ENCODE data around the gene OPN5.
A peak's percentile ranks its signal among the peaks of the same experiment; 100 is the strongest.
"Not testable (repeated sequence)": the region's sequence is repeated elsewhere in the genome, so short reads cannot be mapped to it uniquely, and the experiment has no call there.

OPN5 gene, protein sequence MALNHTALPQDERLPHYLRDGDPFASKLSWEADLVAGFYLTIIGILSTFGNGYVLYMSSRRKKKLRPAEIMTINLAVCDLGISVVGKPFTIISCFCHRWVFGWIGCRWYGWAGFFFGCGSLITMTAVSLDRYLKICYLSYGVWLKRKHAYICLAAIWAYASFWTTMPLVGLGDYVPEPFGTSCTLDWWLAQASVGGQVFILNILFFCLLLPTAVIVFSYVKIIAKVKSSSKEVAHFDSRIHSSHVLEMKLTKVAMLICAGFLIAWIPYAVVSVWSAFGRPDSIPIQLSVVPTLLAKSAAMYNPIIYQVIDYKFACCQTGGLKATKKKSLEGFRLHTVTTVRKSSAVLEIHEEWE

DNA sequence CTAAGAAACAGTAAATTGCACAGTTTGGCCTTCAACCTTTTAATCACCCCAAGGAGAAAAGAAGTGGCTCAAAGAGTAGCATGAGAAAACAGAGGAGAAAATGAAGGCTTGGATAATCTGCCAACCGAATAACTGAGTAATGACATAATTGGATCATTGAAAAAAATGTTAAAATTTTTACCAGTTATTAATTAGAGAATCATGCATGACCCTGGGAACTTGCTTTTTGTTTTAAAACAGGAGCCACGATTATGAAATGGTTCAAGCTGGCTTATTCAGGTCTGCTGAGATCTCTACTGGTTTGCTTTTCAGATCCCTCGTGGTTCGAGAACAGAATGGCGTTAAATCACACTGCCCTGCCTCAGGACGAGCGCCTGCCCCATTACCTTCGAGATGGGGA, at the start of gene OPN5:
Gene OPN5 (plus strand): TSS at position 301 of the 400 bp plus-strand sequence. CDS start 35 bp downstream, at position 336.
- no peak for DNase-seq

DNA sequence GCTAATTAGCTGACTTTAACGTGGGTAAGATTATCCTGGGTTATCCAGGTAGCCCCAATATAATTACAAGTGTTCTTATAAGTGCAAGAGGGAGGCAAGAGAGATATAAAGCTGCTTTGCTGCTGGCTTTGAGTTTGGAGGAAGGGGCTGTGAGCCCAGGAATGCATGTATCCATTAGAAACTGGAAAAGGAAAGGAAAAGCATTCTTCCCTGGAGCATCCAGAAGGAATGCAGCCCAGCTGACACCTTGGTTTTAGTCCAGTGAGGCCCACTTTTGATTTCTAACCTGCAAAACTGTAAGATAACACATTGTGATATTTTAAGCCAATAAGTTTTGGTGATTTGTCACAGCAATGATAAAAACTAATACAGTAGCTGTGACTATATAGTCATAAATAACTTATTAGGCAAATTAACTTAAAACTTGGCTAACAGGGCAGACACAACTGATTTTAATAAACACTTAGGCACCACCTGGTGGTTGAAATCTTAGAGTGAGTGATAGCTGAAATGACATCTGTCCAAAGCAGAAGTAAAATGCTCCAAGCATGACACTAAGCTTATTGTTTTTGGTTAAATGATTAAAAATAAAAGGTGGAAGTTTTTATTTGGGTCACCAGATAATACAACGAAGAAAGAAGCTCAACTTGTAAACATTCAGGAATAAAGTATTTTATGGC, 47.8 kb upstream of the OPN5 start:
- DNase-seq = peak; percentile 9

DNA sequence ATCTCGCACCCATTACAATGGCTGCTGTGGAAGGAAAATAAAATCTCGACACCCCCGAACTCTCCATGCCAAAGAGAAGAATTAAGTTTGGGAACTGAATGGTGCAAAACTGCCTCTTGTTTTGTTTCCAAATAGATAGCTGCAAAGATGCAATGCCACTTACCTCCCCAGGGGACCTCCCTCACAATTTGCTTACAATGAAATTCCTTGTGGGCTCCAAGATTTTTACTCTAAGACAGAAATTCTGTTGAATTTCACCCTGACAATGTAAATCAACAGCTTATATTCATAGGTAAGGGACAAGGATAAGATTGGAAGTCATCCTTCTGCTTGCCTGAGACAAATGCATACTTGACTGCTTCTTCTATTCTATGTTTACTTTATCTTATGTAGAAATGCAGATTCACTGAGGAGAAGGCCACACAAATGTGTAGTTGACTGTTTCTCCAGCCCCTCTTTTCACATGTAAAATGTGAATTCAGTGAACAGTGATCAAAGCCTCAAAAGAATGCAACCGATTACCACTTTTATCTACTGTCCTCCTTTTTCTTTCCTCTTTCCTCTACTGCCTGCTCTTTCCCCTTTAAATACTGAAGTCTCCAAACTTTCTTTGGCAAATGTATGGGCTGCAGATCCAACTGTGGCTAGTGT, 46.9 kb upstream of the OPN5 start:
- no peak for DNase-seq

DNA sequence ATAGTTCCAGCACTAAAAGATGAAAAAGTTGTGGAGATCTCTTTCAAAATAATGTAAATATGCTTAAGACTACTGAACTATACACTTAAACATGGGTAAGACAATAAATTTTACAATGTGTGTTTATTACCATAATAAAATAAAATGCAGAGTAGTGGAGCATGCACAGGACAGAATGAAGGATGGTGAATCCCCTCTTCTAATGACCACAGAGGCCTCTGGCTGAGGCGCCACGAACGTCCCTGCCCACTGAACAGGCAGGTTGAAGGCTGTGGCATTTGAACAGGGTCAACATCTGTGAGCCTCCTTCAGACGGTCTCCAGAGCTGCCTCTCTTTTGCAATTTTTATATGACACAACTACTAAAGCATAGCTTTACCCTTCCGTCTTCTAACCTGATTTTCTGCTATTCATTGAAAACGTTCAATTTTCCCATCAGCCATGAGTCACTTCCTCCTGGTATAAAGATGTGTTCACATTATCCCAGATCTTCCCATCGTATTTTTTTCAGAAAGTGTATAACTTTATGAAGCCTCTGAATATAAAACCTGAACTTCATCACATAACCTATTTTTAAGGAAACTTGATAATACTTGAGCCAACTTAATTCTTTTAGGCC, 45.6 kb upstream of the OPN5 start:
- DNase-seq = no peak

DNA sequence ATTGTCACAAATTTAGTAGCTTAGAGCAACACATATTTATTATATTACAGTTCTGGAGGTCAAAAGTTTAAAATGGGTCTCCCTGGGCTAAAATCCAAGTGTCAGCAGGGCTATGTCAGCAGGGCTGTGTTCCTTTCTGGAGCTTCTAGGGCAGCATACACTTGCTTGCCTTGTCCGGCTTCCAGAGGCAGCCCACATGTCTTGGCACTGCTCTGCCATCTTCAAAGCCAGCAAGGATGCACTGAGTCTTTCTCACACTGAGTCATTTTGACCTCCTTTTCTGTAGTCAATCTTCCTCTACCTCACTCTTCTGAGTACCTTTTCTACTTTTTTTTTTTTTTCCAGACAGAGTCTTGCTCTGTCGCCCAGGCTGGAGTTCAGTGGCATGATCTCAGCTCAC, 44.4 kb upstream of the OPN5 start:
- DNase-seq = no peak

DNA sequence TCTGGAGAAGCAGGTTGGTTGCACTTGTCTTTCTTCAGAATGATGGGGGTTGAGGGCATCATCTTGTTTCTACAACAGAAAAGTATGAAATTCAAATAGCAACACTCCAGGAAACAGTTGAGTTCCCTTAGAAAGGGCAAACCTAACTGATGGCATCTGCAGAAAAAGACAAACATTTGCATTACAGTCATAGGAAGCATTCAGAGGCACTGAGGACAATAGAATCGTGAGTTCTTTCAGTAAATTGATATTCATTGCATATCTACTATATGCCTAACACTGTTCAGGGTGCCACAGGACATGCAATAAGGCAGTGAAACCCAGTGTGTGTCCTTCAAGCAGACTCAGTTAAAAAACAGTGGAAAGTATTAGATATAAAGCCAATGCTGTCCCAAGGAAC, 41.1 kb upstream of the OPN5 start:
- DNase-seq = no peak

DNA sequence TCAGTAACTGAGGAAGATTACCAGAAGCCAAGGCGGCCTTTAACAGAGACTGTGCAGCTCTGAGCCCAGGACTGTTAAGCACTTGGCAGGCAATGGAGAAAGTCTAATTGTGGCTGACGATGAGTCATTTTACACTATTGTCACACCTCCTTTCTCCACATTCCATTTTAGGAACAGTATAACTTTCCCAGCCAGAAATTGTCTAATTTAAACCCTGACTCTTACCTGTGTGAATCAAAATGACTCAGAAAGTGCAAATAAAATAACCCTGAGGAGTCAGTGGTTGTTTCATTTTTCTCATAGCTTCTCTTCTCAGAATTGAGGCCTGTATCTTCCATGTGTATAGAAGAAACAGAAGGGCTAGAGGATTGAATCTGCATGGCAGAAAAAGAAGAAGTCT, 40.0 kb upstream of the OPN5 start:
- peak; percentile 68 for DNase-seq

DNA sequence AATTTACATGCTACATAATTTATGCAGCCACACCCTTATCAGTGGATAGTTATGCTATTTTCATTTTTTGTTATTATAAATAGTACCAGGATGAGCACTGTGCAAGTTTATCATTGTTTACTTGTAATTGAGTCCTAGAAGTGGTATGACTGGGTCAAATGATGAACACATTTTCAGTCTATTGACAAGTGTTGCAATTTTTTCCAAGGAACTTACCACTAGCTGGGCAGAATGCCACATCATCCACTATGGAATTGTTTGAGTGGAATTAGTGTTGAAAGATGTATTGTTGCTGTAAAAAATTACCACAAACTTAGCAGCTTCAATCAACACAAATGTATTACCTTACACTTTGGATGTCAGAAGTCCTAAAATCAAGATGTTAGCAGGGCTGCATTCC, 38.1 kb upstream of the OPN5 start:
- DNase-seq = no peak

DNA sequence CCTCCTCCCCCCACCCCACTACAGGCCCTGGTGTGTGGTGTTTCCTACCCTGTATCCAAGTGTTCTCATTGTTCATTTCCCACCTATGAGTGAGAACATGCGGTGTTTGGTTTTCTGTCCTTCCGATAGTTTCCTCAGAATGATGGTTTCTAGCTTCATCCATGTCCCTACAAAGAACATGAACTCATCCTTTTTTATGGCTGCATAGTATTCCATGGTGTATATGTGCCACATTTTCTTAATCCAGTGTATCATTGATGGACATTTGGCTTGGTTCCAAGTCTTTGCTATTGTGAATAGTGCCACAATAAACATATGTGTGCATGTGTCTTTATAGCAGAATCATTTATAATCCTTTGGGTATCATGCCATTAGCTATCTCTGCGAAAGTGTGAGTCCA, 36.6 kb upstream of the OPN5 start:
- not testable (repeated sequence) for DNase-seq

DNA sequence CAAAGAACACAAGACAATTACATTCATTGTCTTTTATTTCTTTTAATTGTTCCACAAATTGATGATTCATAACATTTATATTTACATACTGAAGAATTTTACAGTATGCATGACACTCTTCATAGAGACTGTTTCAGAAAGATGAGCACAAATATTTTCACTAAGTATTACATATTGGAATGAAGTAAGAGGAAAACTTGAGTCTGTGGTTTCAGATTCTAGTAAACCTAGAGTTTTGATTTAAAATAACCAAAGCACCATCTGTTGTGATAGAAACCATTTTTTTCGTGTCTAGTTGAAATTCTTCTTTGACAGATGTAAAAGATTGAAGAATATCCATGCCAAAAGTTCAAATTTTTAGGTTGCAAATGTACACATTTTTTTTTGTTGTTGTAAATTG, 32.1 kb upstream of the OPN5 start:
- no peak for DNase-seq

DNA sequence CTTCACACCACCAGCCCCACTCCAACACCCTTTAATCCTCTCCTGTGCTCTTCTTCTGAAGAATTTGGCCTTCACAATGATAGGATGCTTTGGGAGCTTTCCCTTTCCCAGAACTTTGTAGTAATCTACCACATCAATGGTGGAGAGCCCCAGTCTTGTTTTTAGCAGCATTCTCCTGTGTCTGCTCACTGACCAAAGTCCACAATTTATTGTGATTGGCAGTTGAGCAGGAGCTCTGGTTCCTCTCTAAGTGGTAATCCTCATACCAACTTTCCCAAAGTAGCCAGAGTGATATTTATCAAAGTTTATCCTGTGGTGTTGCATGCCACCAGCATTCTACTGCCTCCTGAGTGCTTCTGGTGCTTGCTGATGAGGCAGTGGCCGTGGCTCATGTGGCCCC, 29.0 kb upstream of the OPN5 start:
- DNase-seq = no peak

DNA sequence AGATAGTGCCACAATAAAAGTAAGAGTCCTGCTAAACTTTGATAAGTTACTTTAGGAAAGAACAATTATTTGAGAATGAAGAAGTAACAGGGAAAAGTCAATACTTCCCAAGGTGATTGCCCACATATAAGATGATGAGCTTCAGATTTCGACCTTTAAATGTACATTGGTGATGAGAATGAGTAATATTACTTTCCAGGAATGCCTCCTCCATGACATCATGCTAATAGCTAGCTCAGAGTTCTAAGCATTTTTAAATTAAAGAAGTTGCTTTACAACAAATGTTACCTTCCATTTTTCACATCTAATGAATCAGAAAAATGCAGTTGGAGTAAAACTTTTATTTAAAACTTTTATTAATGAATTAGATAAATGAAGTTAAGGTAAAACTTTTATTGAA, 22.5 kb upstream of the OPN5 start:
- DNase-seq = no peak

DNA sequence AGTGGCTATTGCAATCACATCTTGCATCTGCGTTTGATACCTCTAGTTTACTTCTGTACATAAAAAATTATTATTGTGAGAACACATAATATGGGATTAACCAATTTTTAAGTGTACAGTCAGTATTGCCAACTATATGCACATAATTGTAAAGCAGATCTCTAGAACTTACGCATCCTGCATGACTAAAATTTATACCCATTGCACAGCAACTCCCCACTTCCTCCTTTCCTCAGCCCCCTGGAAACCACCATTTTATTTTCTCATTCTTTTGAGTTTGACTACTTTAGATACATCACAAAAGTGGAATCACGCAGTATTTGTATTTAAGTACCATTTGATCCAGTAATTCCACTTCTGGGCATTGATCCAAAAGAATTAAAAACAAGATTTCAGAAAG, 19.3 kb upstream of the OPN5 start:
- no peak for DNase-seq

DNA sequence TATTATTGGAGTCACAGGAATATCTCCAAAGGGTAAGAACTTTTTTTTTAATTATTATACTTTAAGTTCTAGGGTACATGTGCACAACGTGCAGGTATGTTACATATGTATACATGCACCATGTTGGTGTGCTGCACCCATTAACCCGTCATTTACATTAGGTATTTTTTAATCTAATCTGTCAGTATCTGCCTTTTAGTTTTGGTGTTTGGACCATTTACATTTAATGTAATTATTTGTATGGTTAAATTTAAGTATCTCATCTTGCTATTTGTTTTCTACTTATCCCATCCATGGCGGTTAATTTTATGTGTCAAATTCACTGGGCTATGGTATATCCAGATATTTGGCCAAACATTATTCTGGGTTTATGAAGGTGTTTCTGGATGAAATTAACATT, 15.4 kb upstream of the OPN5 start:
- DNase-seq = no peak

DNA sequence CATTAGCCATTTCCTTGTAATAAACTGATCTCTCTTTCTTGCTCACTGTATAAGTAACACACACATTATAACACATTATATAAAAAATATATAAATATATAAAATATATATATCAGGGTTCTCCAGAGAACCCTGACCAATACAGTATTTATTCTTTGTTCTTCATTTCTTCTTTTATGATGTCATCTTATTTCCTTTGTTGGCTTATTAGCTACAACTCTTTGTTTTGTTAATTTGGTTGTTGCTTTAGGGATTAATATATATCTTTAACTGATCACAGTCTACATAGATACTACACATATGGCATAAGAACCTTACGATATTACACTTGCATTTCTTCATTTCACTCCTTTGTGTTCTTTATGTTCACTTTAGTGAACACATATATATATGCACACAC, 14.7 kb upstream of the OPN5 start:
- no peak for DNase-seq

DNA sequence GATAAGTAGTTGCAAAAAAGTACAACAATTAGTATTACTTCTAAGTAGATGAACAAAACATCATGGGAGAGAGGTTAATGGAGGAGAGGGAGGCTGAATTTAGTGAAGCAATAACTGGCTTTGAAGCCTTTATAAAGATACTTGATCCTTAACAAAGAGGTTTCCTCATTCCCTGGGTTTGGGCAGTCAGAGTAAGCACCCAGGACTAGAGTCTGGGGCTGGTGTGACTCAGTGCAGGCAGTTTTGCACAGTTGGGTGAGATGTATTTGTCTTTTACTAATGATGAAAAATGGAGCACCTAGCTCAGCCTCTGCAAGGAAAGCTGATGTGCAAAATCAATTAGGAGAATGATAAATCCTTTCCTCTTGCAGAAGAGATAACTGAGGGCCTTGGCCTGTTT, 11.8 kb upstream of the OPN5 start:
- DNase-seq = no peak

DNA sequence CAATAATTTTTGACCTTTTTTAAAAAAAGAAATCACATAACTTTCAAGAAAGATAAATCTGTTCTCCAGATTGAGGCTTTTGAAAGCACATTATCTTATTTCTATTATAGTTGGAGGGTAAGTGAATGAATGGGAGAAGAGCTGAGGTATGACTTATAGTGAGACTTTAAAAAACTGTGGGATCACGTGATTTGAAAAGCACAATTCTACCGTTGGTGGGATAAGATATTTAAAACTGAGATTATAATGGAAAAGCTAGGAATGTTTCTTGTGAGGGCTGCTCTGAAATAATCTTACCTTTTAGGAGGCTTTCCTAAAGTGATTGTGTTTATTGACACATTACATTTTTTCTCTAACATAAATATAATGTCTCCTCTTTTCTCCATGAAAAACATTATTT, 9.5 kb upstream of the OPN5 start:
- DNase-seq = no peak

DNA sequence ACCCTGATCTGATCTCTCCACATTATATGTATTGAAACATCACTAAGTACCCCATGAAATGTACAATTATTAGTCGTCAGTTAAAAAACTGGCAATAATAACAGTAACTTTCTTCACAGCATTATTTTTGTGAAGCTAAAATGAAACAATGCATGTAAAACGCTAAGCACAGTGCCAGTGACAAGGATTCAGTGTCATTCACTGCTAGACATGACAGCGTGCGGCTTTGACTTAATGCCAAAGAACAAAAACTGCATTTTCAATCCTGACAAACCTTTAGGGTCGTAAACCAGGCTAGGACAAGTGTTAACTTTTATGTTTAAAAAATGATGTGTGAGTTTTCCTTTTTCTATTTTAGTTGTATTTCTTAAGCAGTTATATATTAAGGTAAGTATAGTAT, 8.8 kb upstream of the OPN5 start:
- no peak for DNase-seq

DNA sequence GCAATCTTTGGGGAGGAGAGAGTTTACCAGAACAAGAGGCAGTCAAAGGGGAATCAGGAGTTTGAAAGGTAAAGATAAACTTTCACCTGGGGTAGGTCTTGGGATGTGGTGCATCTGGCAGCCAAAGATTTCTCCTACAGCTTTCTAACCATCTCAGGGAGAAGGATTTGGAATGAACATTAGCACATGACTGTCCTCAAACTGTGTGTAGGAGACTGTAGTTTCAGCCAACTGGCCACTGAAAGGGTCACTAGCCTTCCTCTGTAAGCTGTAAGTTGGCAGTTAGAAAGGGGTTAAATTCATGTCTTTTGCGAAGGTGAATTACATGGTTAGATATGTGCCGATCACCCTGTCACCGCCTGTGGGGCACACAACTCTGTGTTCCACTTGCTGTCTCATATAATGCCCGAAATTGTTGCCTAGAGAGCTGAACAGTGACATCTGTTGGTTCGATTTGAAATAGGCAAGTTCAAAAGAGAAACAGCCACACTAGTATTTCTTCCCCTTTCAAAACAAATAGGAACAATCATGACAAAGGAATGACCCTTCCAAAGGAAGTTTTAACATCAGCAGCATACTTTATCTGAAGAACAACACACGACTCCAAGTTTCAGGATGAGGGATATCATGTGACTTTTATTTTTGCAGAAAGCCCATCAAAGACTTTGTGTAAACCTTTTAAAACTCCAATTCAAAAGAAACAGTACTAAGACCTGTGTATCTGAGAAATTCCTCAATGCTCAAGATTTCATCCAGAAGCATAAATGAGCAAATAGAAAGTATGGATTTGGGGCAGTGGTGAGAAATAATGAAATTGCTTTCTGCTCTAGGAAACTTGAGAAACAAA, 1.1 kb upstream of the OPN5 start:
- peak; percentile 60 for DNase-seq

DNA sequence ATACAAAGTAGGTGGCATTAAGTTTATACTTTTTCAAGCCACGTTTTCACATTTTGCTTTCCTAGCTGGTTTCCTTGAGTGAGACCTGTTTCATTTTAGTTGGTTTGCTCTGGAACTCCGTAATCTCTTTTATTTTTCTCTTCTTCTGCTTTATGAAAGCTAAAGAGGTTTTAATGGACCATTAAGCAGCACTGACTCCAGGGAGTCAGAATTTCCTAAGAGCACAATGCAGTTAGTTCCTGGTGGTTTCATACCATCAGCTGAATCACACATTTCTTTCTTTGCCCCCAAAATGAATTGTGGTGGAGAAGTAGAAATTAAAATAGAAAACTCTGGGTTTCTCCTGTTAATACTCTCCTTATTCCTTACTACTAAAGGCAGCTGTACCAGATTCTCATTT, 3.4 kb downstream of the OPN5 start:
- DNase-seq = no peak

DNA sequence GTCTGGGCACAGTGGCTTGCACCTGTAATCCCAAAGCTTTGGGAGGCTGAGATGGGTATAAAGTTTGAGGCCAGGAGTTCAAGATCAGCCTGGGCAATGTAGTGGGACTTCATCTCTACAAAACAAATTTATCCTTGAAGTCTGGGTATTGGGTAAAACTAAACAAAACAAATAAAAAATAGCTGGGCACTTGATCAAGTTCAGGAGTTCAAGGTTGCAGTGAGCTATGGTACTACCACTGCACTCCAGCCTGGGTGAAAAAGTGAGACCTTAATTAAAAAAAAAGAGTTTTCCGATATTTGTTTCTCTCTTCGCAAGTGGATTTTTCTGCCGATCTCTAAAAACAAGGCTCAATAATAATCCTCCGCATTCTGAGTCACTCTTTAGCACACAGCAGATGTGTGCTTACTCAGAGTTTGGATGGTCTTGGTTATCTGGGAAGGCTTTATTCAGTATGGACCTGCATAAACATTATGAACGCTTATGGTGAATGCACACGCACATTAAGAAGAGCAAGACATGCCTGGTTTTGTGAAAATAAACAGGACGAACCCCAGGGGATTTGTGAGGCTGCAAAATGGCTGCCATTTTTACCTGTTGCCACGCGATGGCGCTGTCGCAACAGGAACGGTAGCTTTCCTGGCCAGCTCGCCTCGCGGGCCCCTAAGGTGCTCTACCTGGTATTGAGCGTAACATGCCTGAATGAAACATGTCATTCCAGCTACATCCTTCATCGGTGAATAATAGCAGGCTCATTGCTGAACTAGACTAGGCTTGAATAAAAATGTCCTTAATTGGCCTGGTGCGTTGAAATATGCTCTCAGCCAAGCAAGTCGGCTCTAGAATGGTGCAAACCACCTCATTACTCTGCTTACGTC, 6.0 kb downstream of the OPN5 start:
- DNase-seq = peak; percentile 61

DNA sequence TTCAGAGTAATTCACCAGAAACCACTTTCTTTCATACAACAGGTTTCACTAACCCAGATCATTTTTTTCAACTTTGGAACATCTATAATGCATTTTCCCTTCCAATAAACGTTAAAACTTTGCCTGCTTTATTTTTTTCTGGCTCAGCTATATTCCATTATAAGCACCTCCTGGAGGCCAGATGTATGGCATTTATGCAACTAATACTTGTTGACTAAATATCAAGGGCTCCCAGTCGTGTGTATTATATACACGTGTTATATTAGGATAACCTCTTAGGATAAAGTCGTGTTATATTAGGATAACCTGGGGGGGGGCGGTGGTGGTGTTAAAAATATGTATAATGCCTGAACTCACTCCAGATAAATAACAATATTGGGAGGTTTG, 6.7 kb downstream of the OPN5 start:
- DNase-seq = no peak
